Measurements from ENCODE around the gene PSAP.

Gene PSAP

DNA sequence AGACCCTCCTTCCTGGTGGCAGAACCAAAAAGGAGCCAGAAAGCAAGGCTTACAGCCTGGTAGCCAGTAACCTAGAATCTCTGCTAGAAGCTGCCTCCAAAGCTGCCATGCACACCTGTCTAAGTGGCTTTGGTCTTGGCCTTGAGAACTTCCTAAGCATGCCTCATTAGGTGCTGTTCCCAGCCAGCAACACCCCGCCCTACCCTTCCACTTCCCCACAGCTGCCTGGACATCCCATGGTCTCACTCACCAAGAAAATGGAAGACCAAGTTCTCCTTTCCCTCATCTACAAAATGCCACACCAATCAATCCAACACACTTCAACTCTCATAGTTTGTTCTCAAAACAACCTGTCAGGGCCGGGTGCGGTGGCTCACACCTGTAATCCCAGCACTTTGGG is 4.2 kb downstream of the PSAP start:
- TF ChIP-seq, protein P1, sequence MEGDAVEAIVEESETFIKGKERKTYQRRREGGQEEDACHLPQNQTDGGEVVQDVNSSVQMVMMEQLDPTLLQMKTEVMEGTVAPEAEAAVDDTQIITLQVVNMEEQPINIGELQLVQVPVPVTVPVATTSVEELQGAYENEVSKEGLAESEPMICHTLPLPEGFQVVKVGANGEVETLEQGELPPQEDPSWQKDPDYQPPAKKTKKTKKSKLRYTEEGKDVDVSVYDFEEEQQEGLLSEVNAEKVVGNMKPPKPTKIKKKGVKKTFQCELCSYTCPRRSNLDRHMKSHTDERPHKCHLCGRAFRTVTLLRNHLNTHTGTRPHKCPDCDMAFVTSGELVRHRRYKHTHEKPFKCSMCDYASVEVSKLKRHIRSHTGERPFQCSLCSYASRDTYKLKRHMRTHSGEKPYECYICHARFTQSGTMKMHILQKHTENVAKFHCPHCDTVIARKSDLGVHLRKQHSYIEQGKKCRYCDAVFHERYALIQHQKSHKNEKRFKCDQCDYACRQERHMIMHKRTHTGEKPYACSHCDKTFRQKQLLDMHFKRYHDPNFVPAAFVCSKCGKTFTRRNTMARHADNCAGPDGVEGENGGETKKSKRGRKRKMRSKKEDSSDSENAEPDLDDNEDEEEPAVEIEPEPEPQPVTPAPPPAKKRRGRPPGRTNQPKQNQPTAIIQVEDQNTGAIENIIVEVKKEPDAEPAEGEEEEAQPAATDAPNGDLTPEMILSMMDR (IDR thresholded peaks at IDR 0.05; ENCODE audit: low read depth, low read length), result no peak

DNA sequence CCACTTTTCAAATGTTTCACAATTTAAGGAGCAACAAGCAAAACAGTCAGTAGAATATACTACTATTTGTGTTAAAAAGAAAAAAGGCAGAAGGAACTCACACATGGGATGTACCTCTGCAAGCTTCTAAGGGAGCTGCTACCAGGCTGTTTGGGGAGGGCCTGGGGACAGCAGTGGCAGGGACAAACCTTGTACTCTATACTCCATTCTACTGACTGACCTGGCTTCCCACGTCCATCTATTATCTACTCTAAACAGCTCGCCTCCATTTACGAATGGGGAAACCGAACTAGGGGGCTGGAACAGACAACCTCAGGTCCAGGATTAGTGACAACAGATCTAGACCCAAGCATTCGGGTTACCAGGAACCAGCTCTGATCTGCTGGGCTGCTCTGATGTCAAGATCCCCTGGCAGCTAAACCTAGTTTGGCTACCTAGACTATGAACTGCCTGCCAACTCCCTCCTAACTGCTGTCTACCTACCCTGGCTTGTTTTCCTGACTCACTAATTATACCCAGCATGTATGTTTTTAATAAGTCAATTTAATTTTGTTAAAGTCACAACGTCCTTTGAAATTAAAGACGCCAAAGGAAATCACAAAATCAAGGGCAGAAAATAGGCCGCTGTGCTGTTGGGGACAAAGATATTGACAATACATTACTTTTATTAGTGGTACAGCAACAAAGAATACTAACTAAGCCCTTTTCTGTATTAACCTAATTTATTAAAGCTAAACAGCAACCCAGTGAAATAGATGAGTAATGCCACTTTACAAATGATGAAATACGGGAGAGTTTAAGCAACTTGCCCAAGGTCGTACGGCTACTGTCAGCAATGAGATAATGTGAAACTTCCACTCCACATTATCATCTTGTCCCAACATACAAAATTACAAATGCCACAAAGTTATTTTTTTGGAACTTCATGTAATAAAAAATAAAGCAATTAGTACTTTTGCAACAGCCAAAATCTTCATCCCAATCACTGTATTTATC is 5.3 kb downstream of the PSAP start:
- H3K4me3 ChIP-seq (ENCODE audit: low read depth, low read length), result no peak overlapping the region
- TF ChIP-seq, protein P1 (IDR thresholded peaks at IDR 0.05; ENCODE audit: low read depth, low read length), result no peak

More for the DNA sequence above, 4.2 kb downstream of the PSAP start:
- no peak overlapping the region for H3K4me3 ChIP-seq (ENCODE audit: low read depth, low read length)

DNA sequence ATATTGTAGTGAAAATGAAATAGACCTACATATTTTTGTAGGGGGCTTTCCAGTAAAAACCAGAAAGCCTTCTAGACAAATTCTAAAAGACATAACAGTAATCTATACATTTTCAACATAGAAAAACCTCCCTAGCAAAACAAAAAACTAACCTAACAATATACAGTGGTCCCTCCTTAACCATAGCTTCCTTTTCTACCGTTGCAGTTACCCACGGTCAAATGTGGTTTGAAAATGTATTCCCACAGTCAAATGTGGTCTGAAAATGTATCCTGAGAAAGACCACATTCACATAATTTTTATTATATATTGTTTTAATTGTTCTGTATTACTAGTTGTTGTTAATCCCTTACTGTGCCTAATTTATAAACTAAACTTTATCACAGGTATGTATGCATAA is 6.4 kb downstream of the PSAP start:
- TF ChIP-seq, protein P1 (IDR thresholded peaks at IDR 0.05; ENCODE audit: low read depth, low read length), result no peak
- no peak overlapping the region for H3K4me3 ChIP-seq (ENCODE audit: low read depth, low read length)

DNA sequence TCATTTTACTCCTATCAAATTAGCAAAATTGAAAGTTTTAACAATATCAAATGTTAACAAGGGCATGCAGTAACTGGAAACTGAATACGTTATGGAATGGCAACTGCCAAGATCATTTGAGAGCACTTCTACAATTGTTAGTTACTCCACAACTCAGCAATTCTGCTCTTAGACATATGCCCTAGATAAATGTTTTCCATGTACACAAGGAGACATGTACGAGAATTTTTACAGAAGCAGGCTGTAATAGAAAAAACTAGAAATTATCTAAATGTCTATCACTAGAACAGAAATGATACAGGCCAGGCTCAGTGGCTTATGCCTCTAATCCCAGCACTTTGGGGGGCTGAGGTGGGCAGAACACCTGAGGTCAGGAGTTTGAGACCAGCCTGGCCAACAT is 7.0 kb downstream of the PSAP start:
- no peak overlapping the region for H3K4me3 ChIP-seq (ENCODE audit: low read depth, low read length)
- TF ChIP-seq, protein P1 (IDR thresholded peaks at IDR 0.05; ENCODE audit: low read depth, low read length), result no peak

DNA sequence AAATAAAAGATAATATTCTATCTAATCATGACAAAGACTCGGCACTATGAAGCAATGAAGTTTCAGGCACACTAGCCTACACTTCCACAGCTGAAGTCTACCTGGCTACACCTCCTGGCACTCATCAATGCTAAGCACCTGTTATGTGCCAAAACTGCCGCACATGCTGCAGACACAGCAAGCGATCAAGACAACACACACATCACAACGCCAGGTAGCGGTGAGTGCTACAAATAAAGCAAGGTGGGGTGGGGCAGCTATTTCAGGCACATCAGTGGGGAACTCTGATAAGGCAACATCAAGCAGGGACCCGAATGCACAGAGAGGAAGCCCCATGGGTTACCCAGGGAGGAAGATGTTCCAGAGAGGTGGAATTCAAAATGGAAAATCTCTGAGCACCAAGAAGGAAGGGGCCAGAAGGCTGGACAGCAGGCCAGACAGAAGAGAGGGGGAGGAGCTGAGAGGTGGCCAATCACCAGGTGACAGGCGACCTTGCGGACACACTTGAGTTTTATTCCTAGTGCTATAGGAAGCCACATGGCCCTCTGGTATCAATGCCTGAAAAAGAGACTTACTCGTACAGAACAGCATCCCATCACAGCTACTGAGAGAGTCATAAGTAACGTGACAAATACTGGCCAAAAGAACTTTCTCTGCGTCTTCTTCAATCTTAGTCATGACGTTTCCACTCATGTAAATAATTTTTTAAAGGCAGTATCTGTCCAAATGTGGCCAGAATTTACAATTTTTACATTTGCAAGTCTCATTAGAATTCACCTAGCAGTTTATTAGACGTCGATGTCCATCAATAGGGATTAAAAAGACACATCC is 8.0 kb downstream of the PSAP start:
- no peak overlapping the region for H3K4me3 ChIP-seq (ENCODE audit: low read depth, low read length)
- TF ChIP-seq, protein P1 (IDR thresholded peaks at IDR 0.05; ENCODE audit: low read depth, low read length), result no peak

DNA sequence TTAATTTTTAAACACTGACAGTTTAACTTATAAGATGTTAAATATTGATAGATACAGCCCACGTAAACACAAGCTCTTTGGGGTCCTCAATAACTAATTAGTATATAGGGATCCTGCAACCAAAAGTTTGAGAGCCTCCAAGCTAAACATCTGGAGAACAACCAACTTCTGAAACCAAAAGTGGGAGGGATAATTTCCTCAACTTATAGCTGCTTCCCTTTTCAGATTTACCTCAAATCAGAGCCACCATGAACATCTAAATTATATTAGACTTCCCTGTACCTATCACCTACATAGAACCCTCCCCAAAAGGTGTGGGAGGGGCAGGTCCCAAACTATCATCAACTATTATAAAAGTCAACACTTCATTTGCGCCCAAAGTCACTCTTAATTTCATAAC is 8.6 kb downstream of the PSAP start:
- TF ChIP-seq, protein P1 (IDR thresholded peaks at IDR 0.05; ENCODE audit: low read depth, low read length), result no peak
- H3K4me3 ChIP-seq (ENCODE audit: low read depth, low read length), result no peak overlapping the region

Measured in WI38 (cell line).